HG03159 (cell line): ENCODE measurements around the gene C6orf120.

Experiments
- ATAC-seq: cut with Tn5 transposase; IDR thresholded peaks from one replicate; pipeline ENCODE4 v1.9.1; 2021; ENCODE audit warnings: mild to moderate bottlenecking, moderate library complexity; ENCODE audit not compliant: unreplicated experiment

The C6orf120 gene

GRCh38 chr6:169724494-169725124, 22.7 kb downstream of the C6orf120 start, which contains the start of gene PHF10:
TSS of gene PHF10 (minus strand) at chr6:169724500. CDS start at chr6:169723931, 569 bp downstream.
- peak; percentile 42 for ATAC-seq

- peak; percentile 14 for ATAC-seq
These were observed 23.5 kb downstream of the C6orf120 start for GRCh38 chr6:169725125-169726048.

DNA sequence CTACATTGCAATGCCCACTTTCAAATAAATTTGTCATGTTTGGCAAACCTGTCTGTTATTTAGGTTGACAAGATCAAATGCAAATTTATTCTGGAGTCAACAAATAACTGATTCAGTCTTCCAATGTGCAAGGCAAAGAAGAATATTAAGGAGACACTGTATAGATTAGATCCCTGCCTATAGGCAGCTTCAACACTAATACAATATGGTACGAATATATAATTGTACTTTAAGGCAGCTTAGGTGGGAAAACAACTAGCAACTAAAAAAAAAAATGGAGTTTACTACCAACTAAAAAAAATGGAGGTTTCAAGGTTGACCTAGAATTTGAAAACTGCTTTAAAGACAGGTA, 24.1 kb downstream of the C6orf120 start:
- no peak for ATAC-seq

DNA sequence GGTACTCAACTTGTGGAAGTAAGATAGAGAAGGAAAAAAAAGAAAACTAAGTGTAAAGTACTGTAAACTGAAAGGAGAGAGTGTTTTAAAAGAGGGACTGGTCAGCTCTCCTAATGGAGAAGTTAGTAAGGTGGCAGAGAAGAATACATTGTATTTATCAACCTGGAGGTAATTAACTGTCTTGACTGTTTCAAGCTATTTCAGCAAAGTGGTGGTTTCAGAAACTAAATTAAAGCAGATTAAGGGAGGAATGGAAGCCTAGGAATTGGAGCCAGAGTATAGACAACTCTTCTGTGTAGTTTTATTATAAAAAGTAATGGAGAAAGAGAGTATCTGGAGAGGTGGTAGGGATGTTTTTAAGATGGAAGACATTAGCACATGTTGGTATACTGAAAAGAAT, 25.0 kb downstream of the C6orf120 start:
- no peak for ATAC-seq

- ATAC-seq: no peak
These were observed 28.0 kb downstream of the C6orf120 start for GRCh38 chr6:169729961-169730360.

GRCh38 chr6:169738204-169738975, 36.5 kb downstream of the C6orf120 start:
- ATAC-seq: no peak

- no peak for ATAC-seq
These were observed 37.1 kb downstream of the C6orf120 start for GRCh38 chr6:169738976-169739529.

- ATAC-seq: no peak
These were observed 39.4 kb downstream of the C6orf120 start for GRCh38 chr6:169741344-169741743.

GRCh38 chr6:169745405-169745804, 43.5 kb downstream of the C6orf120 start:
- no peak for ATAC-seq

GRCh38 chr6:169746556-169746955, 44.6 kb downstream of the C6orf120 start:
- ATAC-seq: no peak

GRCh38 chr6:169751242-169752073, 49.5 kb downstream of the C6orf120 start, which contains the start of the genes DYNLT2 and ERMARD:
TSS of gene DYNLT2 (minus strand) at chr6:169751572. CDS start at chr6:169751458, 114 bp downstream.
TSS of gene ERMARD (plus strand) at chr6:169751622. CDS start at chr6:169751658, 36 bp downstream.
- peak; percentile 95 for ATAC-seq

GRCh38 chr6:169752074-169752623, 50.2 kb downstream of the C6orf120 start:
- ATAC-seq: no peak
